K562 (cell line): Measurements from ENCODE around the gene FCER2.

Experiments used
- MXI1 ChIP-seq: IDR thresholded peaks from 2 replicates; pipeline ENCODE4 v1.6.1; 2011; ENCODE audit warnings: low read depth, mild to moderate bottlenecking, improper control_type of control experiment, low read length
- NCOR1 ChIP-seq: fragments of 450-650 bp; IDR thresholded peaks from 2 replicates; pipeline ENCODE4 v1.6.1; 2016; ENCODE audit warnings: mild to moderate bottlenecking, moderate library complexity
- POLR2A ChIP-seq: fragments of 450-650 bp; conservative IDR thresholded peaks from 2 replicates; pipeline ENCODE4 v1.6.1; 2016
- THRA ChIP-seq: fragments of 450-650 bp; IDR thresholded peaks from 2 replicates; pipeline ENCODE4 v1.6.1; 2017; ENCODE audit warnings: mild to moderate bottlenecking, moderate library complexity
- XRCC5 ChIP-seq: fragments of 200-400 bp; formaldehyde crosslinking; IDR thresholded peaks from 2 replicates; pipeline ENCODE4 v1.6.1; 2017; ENCODE audit warnings: low read depth, mild to moderate bottlenecking, low read length
- ZNF324 ChIP-seq: fragments of 250-450 bp; sonication (Bioruptor Pico); IDR thresholded peaks from 2 replicates; pipeline ENCODE4 v1.4.0; 2020; ENCODE audit warnings: mild to moderate bottlenecking

- TF ChIP-seq ZNF324 (no peak), MXI1 (no peak), THRA (no peak), POLR2A (no peak), XRCC5 (no peak), NCOR1 (no peak)
Measured at GRCh38 chr19:7736148-7736547, 34.2 kb upstream of the FCER2 start.
